ENCODE results near the gene GPHN.
A peak's percentile ranks its signal among the peaks of the same experiment; 100 is the strongest.

GPHN gene

DNA sequence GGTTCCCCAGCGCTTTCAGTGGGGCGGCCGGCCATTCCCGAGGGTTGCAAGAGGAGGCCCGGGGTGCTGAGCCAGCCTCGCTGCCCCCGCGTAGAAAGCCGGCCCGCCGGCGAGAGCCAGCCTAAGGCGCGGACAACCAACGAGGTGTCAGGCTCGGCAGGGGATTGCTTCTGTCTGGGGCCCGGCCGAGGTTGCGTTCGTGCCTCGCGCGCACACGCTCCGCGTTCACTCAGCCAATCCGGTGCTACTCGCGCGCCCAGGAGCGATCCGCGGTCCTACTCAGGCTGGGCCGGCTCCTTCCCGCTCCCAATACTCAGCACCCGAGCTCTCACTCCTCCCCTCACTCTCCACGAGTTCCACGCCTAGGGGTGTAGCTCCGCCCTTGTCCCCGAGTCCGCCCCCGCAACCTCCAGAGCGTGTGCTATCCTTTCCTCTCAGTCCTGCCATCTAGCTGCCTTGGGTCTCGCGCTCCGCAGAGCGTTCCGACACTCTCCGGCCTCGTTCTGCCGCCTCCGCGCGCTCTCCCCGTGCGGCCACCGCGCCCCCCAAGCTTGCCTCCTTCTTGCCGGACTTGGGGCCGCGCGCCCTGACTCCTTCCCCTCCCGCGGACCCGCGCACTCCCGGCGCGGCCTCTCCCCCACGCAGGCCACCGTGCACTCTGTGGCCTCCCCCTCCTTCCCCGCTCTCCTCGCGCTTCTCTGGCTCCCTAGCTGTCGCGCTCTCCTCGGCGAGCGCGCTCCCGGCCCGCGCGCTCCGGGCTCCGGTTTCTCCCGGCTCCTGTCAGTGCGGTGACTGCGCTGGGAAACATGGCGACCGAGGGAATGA lies at the start of gene GPHN:
Gene GPHN, plus strand, starts transcription at position 426 of the 825 bp plus-strand sequence.
- peak; percentile 99 for DNase-seq (ENCODE audit: low read depth)
- TF ChIP-seq CTCF (conservative IDR thresholded peaks at IDR 0.05; ENCODE audit: control insufficient read depth, insufficient read depth, low read depth, low read length), result peak; percentile 29

DNA sequence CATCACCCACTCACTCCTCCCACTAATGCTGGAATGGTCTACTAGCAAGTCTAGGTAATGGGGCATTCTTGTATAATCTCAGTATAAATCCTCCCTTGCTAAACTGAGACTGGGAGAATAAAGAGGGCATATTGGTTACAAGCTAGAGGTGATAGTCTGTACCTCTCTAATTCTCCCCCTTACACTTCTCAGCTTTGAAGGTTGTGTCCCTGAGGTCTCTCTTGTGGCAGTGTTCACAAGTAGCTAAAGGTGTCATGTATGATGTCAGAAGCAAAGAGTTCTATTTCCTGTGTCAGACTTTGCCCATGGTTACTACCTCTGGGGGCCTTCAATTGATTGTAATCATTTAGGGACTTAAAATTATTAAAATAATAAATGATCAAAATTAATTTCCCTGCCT lies 48.3 kb upstream of the GPHN start:
- TF ChIP-seq CTCF (conservative IDR thresholded peaks at IDR 0.05; ENCODE audit: control insufficient read depth, insufficient read depth, low read depth, low read length), result no peak
- no peak overlapping the region for H3K4me3 ChIP-seq (ENCODE audit: control insufficient read depth, low read depth, low read length)
- no peak for DNase-seq (ENCODE audit: low read depth)

More for the DNA sequence above, at the start of gene GPHN:
- peak within 1 kb of the TSS; percentile 97 for H3K4me3 ChIP-seq (ENCODE audit: control insufficient read depth, low read depth, low read length)

- DNase-seq (ENCODE audit: low read depth), result no peak
- no peak for TF ChIP-seq CTCF (conservative IDR thresholded peaks at IDR 0.05; ENCODE audit: control insufficient read depth, insufficient read depth, low read depth, low read length)
- no peak overlapping the region for H3K4me3 ChIP-seq (ENCODE audit: control insufficient read depth, low read depth, low read length)
Observed at GRCh38 chr14:66464261-66464660, 43.7 kb upstream of the GPHN start.

GRCh38 chr14:66468778-66469367 lies 39.1 kb upstream of the GPHN start:
- no peak for DNase-seq (ENCODE audit: low read depth)
- H3K4me3 ChIP-seq (ENCODE audit: control insufficient read depth, low read depth, low read length), result no peak overlapping the region
- no peak for TF ChIP-seq CTCF (conservative IDR thresholded peaks at IDR 0.05; ENCODE audit: control insufficient read depth, insufficient read depth, low read depth, low read length)

DNA sequence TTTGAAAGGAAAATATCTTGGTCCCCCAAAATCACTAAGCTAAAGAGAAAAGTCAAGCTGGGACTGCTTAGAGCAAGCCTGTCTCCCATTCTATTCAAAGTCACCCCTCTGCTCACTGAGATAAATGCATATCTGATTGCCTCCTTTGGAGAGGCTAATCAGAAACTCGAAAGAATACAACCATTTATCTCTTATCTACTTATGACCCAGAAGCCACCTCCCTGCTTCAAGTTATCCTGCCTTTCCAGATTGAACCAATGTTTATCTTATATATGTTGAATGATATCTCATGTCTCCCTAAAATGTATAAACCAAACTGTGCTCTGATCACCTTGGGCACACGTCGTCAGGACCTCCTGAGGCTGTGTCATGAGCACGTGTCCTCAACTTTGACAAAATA lies 36.4 kb upstream of the GPHN start:
- H3K4me3 ChIP-seq (ENCODE audit: control insufficient read depth, low read depth, low read length), result no peak overlapping the region
- no peak for DNase-seq (ENCODE audit: low read depth)
- TF ChIP-seq CTCF (conservative IDR thresholded peaks at IDR 0.05; ENCODE audit: control insufficient read depth, insufficient read depth, low read depth, low read length), result no peak

- TF ChIP-seq CTCF (conservative IDR thresholded peaks at IDR 0.05; ENCODE audit: control insufficient read depth, insufficient read depth, low read depth, low read length), result no peak
- DNase-seq (ENCODE audit: low read depth), result no peak
- no peak overlapping the region for H3K4me3 ChIP-seq (ENCODE audit: control insufficient read depth, low read depth, low read length)
Observed at GRCh38 chr14:66472251-66472650, 35.7 kb upstream of the GPHN start.
